H1 (cell line): ENCODE data around the gene ZDHHC24. TPM values are rescaled to one million over a fixed set of nuclear protein-coding genes. Genes with fewer than 3 reads are reported as not detected.
A peak's percentile ranks its signal among the peaks of the same experiment; 100 is the strongest.

Experiments
- CTCF ChIA-PET: fragments of 300-600 bp; sonication (Branson Sonifier 250); formaldehyde crosslinking; loops from one replicate; lab custom pipeline; 2021; ENCODE audit not compliant: partially characterized antibody; lab: Charles Lee
- POLR2A ChIA-PET: fragments of 300-600 bp; sonication (Branson Sonifier 250); formaldehyde crosslinking; loops from one replicate; lab custom pipeline; 2021; ENCODE audit warnings: inconsistent platforms; ENCODE audit not compliant: partially characterized antibody; lab: Charles Lee
- DNase-seq, 2 experiments: peaks; one replicate each; pipeline versions ENCODE4 v3.0.0 to v3.0.0-alpha.2; 2010 to 2022; ENCODE audit warnings: low spot score in 2 of 2, low read depth in 1 of 2, mixed read lengths in 1 of 2
- FAIRE-seq: peaks from 2 replicates; lab custom pipeline; 2011; peaks lifted over from hg19 to GRCh38; lab: Jason Lieb, UNC
- H2AFZ ChIP-seq: 2 replicates; pipeline ENCODE4 v1.8.1; 2012; ENCODE audit warnings: low read length, inconsistent platforms
- H2AK5ac ChIP-seq: 2 replicates; pipeline ENCODE4 v1.6.1; 2013; ENCODE audit warnings: low read depth, low read length
- H2BK120ac ChIP-seq: replicated peaks from 2 replicates; pipeline ENCODE3; 2013; ENCODE audit warnings: low read depth, low read length, inconsistent platforms
- H2BK12ac ChIP-seq: 2 replicates; pipeline ENCODE4 v1.6.1; 2013; ENCODE audit warnings: low read depth, low read length
- H2BK15ac ChIP-seq: 2 replicates; pipeline ENCODE4 v1.6.1; 2013; ENCODE audit warnings: low read length
- H2BK20ac ChIP-seq: 2 replicates; pipeline ENCODE4 v1.6.1; 2013; ENCODE audit warnings: low read length
- H2BK5ac ChIP-seq: 2 replicates; pipeline ENCODE4 v1.6.1; 2013; ENCODE audit warnings: low read depth, low read length
- H3K14ac ChIP-seq: 2 replicates; pipeline ENCODE4 v1.6.1; 2013; ENCODE audit warnings: inconsistent platforms; ENCODE audit not compliant: insufficient read length
- H3K18ac ChIP-seq: 2 replicates; pipeline ENCODE4 v1.6.1; 2013; ENCODE audit warnings: low read length; ENCODE audit errors: extremely low read depth
- H3K23ac ChIP-seq: 2 replicates; pipeline ENCODE4 v1.6.1; 2013; ENCODE audit warnings: inconsistent platforms; ENCODE audit not compliant: insufficient read length
- H3K23me2 ChIP-seq: 2 replicates; pipeline ENCODE4 v1.6.1; 2013; ENCODE audit warnings: low read depth, low read length
- H3K27ac ChIP-seq: 2 replicates; pipeline ENCODE4 v1.6.1; 2011; ENCODE audit warnings: low read depth, low read length, inconsistent platforms
- H3K27me3 ChIP-seq, 4 experiments: replicated peaks in 1 of 4; 1 replicate in 1 of 4; 2 replicates in 3 of 4; pipeline versions ENCODE4 v1.6.1 to v1.8.1; 2011 to 2013; ENCODE audit warnings: low read length in 3 of 4, mild to moderate bottlenecking in 3 of 4, inconsistent platforms in 2 of 4, mixed read lengths in 2 of 4, moderate library complexity in 1 of 4; ENCODE audit not compliant: control insufficient read depth in 3 of 4, insufficient read depth in 3 of 4; ENCODE audit errors: extremely low read depth in 1 of 4
- H3K36me3 ChIP-seq, 4 experiments: 2 replicates each; pipeline versions ENCODE4 v1.6.1 to v1.8.1; 2011 to 2013; ENCODE audit warnings: mild to moderate bottlenecking in 4 of 4, low read length in 3 of 4, moderate library complexity in 2 of 4, control low read depth in 1 of 4, inconsistent platforms in 1 of 4; ENCODE audit not compliant: insufficient read depth in 4 of 4, control insufficient read depth in 2 of 4
- H3K4ac ChIP-seq: replicated peaks from 2 replicates; pipeline ENCODE3; 2013; ENCODE audit warnings: low read length, low read depth, mixed read lengths, inconsistent platforms; ENCODE audit not compliant: insufficient read length
- H3K4me1 ChIP-seq, 4 experiments: replicated peaks in 1 of 4; 1 replicate in 1 of 4; 2 replicates in 3 of 4; pipeline versions ENCODE4 v1.6.1 to v1.8.1; 2011 to 2013; ENCODE audit warnings: low read length in 3 of 4, inconsistent platforms in 2 of 4, mixed read lengths in 1 of 4; ENCODE audit not compliant: insufficient read depth in 4 of 4, control insufficient read depth in 3 of 4
- H3K4me2 ChIP-seq, 2 experiments: 2 replicates each; pipeline versions ENCODE4 v1.6.1 to v1.8.1; 2011 to 2013; ENCODE audit warnings: low read depth in 2 of 2, low read length in 2 of 2, control low read depth in 1 of 2, inconsistent platforms in 1 of 2, mild to moderate bottlenecking in 1 of 2; ENCODE audit not compliant: insufficient read depth in 1 of 2
- H3K4me3 ChIP-seq, 4 experiments: fragments of 200-600, 300-600 bp in 1 of 4; sonication (generic), shearing (Covaris generic), sonication (Bioruptor Twin) in 1 of 4; 2 replicates each; pipeline versions ENCODE4 v1.5.1 to v1.8.1; 2011 to 2016; ENCODE audit warnings: low read length in 4 of 4, low read depth in 3 of 4, control low read depth in 2 of 4, inconsistent platforms in 2 of 4, mild to moderate bottlenecking in 2 of 4, mixed read lengths in 1 of 4, moderate library complexity in 1 of 4; ENCODE audit not compliant: insufficient read depth in 2 of 4; ENCODE audit errors: extremely low read depth in 1 of 4
- H3K56ac ChIP-seq: replicated peaks from 2 replicates; pipeline ENCODE3; 2013; ENCODE audit warnings: low read depth, mild to moderate bottlenecking, mixed read lengths, low read length, inconsistent platforms; ENCODE audit not compliant: insufficient read length
- H3K79me1 ChIP-seq: 2 replicates; pipeline ENCODE4 v1.6.1; 2013; ENCODE audit warnings: low read depth, low read length, control low read depth
- H3K79me2 ChIP-seq, 2 experiments: 2 replicates each; pipeline versions ENCODE4 v1.6.1 to v1.8.1; 2012 to 2013; ENCODE audit warnings: low read length in 2 of 2, mild to moderate bottlenecking in 2 of 2, inconsistent platforms in 1 of 2; ENCODE audit not compliant: insufficient read depth in 2 of 2, control insufficient read depth in 1 of 2
- H3K9ac ChIP-seq, 4 experiments: replicated peaks in 1 of 4; 1 replicate in 1 of 4; 2 replicates in 3 of 4; pipeline versions ENCODE4 v1.6.1 to v1.8.1; 2011 to 2013; ENCODE audit warnings: low read depth in 3 of 4, low read length in 3 of 4, control low read depth in 2 of 4, mild to moderate bottlenecking in 2 of 4, moderate library complexity in 2 of 4, inconsistent platforms in 1 of 4; ENCODE audit errors: extremely low read depth in 1 of 4
- H3K9me3 ChIP-seq, 2 experiments: 2 replicates each; pipeline versions ENCODE4 v1.6.1 to v1.8.1; 2012 to 2013; ENCODE audit warnings: mild to moderate bottlenecking in 2 of 2, moderate library complexity in 2 of 2, control low read depth in 1 of 2, inconsistent platforms in 1 of 2, low read depth in 1 of 2, low read length in 1 of 2, mixed read lengths in 1 of 2; ENCODE audit not compliant: insufficient read depth in 2 of 2
- H4K20me1 ChIP-seq, 2 experiments: replicated peaks in 1 of 2; 2 replicates each; pipeline versions ENCODE3 to v1.8.1; 2011 to 2013; ENCODE audit warnings: inconsistent platforms in 2 of 2, low read length in 2 of 2, mild to moderate bottlenecking in 1 of 2; ENCODE audit not compliant: insufficient read depth in 2 of 2, control insufficient read depth in 1 of 2
- H4K5ac ChIP-seq: 2 replicates; pipeline ENCODE4 v1.6.1; 2013; ENCODE audit warnings: low read length, low read depth, mixed read lengths, inconsistent platforms; ENCODE audit not compliant: insufficient read length
- H4K8ac ChIP-seq: 2 replicates; pipeline ENCODE4 v1.8.0; 2013; ENCODE audit warnings: mild to moderate bottlenecking, moderate library complexity, low read length, inconsistent platforms; ENCODE audit not compliant: insufficient read depth; ENCODE audit errors: extremely low read depth
- H4K91ac ChIP-seq: replicated peaks from 2 replicates; pipeline ENCODE3; 2013; ENCODE audit warnings: low read length, mixed read lengths, inconsistent platforms; ENCODE audit not compliant: insufficient read length
- CTBP2 ChIP-seq: IDR thresholded peaks from 2 replicates; pipeline ENCODE4 v1.7.0; 2011; ENCODE audit warnings: borderline replicate concordance, mild to moderate bottlenecking, moderate library complexity, mixed read lengths, low read length; ENCODE audit not compliant: insufficient read depth, insufficient read length
- NANOG ChIP-seq: IDR thresholded peaks from 2 replicates; pipeline ENCODE4 v1.6.1; 2011; ENCODE audit warnings: low read length, low read depth, mild to moderate bottlenecking, inconsistent platforms; ENCODE audit not compliant: insufficient read depth, poor library complexity, severe bottlenecking
- WGBS, 2 experiments: shearing (Covaris generic) in 1 of 2; methylation state at CpG; one replicate each; pipeline versions ENCODE4 v1.1.6 to v1.1.7; 2013 to 2015; ENCODE audit warnings: low lambda C conversion rate in 2 of 2, mixed read lengths in 2 of 2, inconsistent platforms in 1 of 2, low coverage in 1 of 2, missing lambda C conversion rate in 1 of 2; ENCODE audit not compliant: insufficient replicate concordance in 2 of 2, insufficient coverage in 1 of 2, insufficient read length in 1 of 2; ENCODE audit errors: extremely low coverage in 1 of 2, missing lambda C conversion rate in 1 of 2; 5-methylcytosine and 5-hydroxymethylcytosine counted together
- polyA plus RNA-seq, 7 experiments: library from polyadenylated mRNA; depleted of rRNA in 3 of 7; stranded (reverse) in 5 of 7; unstranded in 2 of 7; fragments of >200 nt in 5 of 7; fragments of 200-250 nt in 2 of 7; gene quantifications; 1 replicate in 5 of 7; 2 replicates in 1 of 7; 4 replicates in 1 of 7; pipeline versions ENCODE4 v1.2.1 to v1.2.3, GENCODE V29; 2011 to 2013; ENCODE audit warnings: missing spikeins in 2 of 7, mixed read lengths in 2 of 7
- total RNA-seq: library from RNA; stranded (reverse); fragmentation: NEBNext Ultra II Directional; extraction: Animal tissue kit (Norgen Biotek cat#: 25700); gene quantifications from 2 replicates; pipeline ENCODE4 v1.2.1, GENCODE V29; 2021

Gene ZDHHC24
- total and polyA plus RNA-seq, 2 of the 8 experiments (the other 6 are each of a cell fraction or from before 2014, with no cell fraction given), result 8.4 to 9.7 TPM

GRCh38 chr11:66557733-66558326 is 12.0 kb upstream of the ZDHHC24 start:
- Histone ChIP-seq H2BK20ac (peak overlapping the region; percentile 32; the same call in 1 of the 2 replicates), H4K91ac (no peak overlapping the region), H3K23me2 (no peaks in the 10 kb centered on the region), H4K20me1 (peaks cover 0 to 5% of the 10 kb centered on the region in 2 experiments), H2BK15ac (no peak overlapping the region), H3K9ac (no peak overlapping the region), H3K9me3 (no peaks in the 10 kb centered on the region), H4K5ac (no peak overlapping the region), H4K8ac (no peak overlapping the region), H3K79me2 (no peaks in the 10 kb centered on the region), H3K4me1 (peaks cover 0 to 2% (median 0%) of the 10 kb centered on the region in 4 experiments; a peak in 1 of 7 replicates), H2BK5ac (no peak overlapping the region), H3K14ac (no peak overlapping the region), H3K23ac (no peak overlapping the region), H2AFZ (no peak overlapping the region), H3K18ac (no peak overlapping the region), H3K36me3 (peaks cover 25 to 58% (median 47%) of the 10 kb centered on the region in 4 experiments), H2BK120ac (no peak overlapping the region), H3K4ac (no peak overlapping the region), H3K56ac (no peak overlapping the region), H3K4me2 (no peak overlapping the region), H2AK5ac (no peak overlapping the region), H2BK12ac (no peak overlapping the region), H3K4me3 (no peak overlapping the region), H3K27ac (no peak overlapping the region), H3K27me3 (no peaks in the 10 kb centered on the region), H3K79me1 (no peaks in the 10 kb centered on the region)
- no peak for TF ChIP-seq NANOG
- no peak for TF ChIP-seq CTBP2
- DNase-seq (no peak), FAIRE-seq (no peak)
- ChIA-PET CTCF (interaction anchor here (1.1 kb wide), 1 partner anchor 10 kb away, joined by 3 read pairs; no protein-coding TSS in a partner anchor), POLR2A (interaction anchor here (0.9 to 3.6 kb wide), 3 partner anchors 11 to 71 kb away, joined by 3 to 15 read pairs (median 4); partner anchors contain the start of genes ACTN3 and ZDHHC24)
- WGBS, 2 experiments, result 94% methylated on average over 24 of the region's 24 CpGs; no CpG with 5 or more reads in 1 of the 2 experiments
